ENCODE results near the gene MEX3B.
"Not testable (repeated sequence)": the region's sequence is repeated elsewhere in the genome, so short reads cannot be mapped to it uniquely, and the experiment has no call there.

Gene MEX3B

GRCh38 chr15:82005239-82005638, 40.6 kb downstream of the MEX3B start:
- Histone ChIP-seq H3K4me1 (ENCODE audit: insufficient read depth, poor library complexity, severe bottlenecking) (no peaks in the 10 kb centered on the region), H3K4me3 (ENCODE audit: severe bottlenecking) (no peak overlapping the region), H3K27ac (ENCODE audit: poor library complexity, severe bottlenecking) (no peak overlapping the region), H3K9me3 (ENCODE audit: severe bottlenecking) (no peaks in the 10 kb centered on the region), H3K36me3 (ENCODE audit: low read depth) (no peaks in the 10 kb centered on the region), H3K27me3 (ENCODE audit: insufficient read depth, poor library complexity, severe bottlenecking) (no peaks in the 10 kb centered on the region)
- TF ChIP-seq, protein P1, sequence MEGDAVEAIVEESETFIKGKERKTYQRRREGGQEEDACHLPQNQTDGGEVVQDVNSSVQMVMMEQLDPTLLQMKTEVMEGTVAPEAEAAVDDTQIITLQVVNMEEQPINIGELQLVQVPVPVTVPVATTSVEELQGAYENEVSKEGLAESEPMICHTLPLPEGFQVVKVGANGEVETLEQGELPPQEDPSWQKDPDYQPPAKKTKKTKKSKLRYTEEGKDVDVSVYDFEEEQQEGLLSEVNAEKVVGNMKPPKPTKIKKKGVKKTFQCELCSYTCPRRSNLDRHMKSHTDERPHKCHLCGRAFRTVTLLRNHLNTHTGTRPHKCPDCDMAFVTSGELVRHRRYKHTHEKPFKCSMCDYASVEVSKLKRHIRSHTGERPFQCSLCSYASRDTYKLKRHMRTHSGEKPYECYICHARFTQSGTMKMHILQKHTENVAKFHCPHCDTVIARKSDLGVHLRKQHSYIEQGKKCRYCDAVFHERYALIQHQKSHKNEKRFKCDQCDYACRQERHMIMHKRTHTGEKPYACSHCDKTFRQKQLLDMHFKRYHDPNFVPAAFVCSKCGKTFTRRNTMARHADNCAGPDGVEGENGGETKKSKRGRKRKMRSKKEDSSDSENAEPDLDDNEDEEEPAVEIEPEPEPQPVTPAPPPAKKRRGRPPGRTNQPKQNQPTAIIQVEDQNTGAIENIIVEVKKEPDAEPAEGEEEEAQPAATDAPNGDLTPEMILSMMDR (IDR thresholded peaks at IDR 0.05; ENCODE audit: poor library complexity, severe bottlenecking) = no peak
- no peak for DNase-seq (ENCODE audit: low spot score)
- peak; percentile 58; the same call in 2 of the 3 replicates for ATAC-seq (ENCODE audit: low read depth)

DNA sequence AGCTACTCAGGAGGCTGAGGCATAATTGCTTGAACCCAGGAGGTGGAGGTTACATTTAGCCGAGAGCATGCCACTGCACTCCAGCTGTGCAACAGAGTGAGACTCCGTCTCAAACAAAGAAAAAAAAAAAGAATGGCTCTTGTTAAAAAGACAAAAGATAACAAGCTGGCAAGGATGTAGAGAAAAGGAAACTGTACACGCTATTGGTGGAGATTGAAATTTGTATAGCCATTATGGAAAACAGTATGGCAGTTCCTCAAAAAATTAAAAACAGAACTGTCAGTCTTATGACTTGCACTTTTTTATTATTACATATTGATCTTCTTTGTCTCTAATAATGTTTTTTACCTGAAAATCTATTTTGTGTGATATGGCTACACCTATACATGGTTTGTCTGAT, 41.9 kb downstream of the MEX3B start:
- ATAC-seq (ENCODE audit: low read depth) = no peak
- no peaks in the 10 kb centered on the region for H3K36me3 ChIP-seq (ENCODE audit: low read depth)
- no peak for DNase-seq (ENCODE audit: low spot score)
- H3K27me3 ChIP-seq (ENCODE audit: insufficient read depth, poor library complexity, severe bottlenecking) = no peaks in the 10 kb centered on the region
- no peaks in the 10 kb centered on the region for H3K4me1 ChIP-seq (ENCODE audit: insufficient read depth, poor library complexity, severe bottlenecking)
- no peak overlapping the region for H3K27ac ChIP-seq (ENCODE audit: poor library complexity, severe bottlenecking)
- H3K4me3 ChIP-seq (ENCODE audit: severe bottlenecking) = no peak overlapping the region
- TF ChIP-seq, protein P1 (IDR thresholded peaks at IDR 0.05; ENCODE audit: poor library complexity, severe bottlenecking) = no peak
- H3K9me3 ChIP-seq (ENCODE audit: severe bottlenecking) = no peaks in the 10 kb centered on the region

- H3K4me3 ChIP-seq (ENCODE audit: severe bottlenecking) = peak overlapping the region; percentile 31
- ATAC-seq (ENCODE audit: low read depth) = peak; percentile 76
- H3K9me3 ChIP-seq (ENCODE audit: severe bottlenecking); H3K4me1 ChIP-seq (ENCODE audit: insufficient read depth, poor library complexity, severe bottlenecking); H3K36me3 ChIP-seq (ENCODE audit: low read depth); DNase-seq (ENCODE audit: low spot score); H3K27me3 ChIP-seq (ENCODE audit: insufficient read depth, poor library complexity, severe bottlenecking): not testable (repeated sequence)
- H3K27ac ChIP-seq (ENCODE audit: poor library complexity, severe bottlenecking) = peak overlapping the region; percentile 58
Observed at GRCh38 chr15:81995081-81995480, 50.7 kb downstream of the MEX3B start.

DNA sequence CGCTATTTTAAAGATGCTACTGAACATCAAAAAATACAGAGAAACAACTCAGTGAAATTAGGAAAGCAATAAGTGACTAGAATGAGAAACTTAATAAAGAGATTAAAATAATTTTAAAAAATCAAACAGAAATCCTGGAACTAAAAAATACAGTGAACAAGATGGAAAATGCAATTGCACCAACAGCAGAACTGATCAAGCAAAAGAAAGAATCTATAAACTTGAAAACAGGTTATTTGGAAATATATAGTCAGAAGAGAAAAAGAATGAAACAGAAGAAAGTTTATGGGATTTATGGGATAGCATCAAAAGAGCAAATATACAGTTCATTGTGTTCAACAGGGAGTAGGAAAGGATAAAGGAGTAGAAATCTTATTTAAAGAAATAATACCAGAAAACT, 53.3 kb downstream of the MEX3B start:
- H3K9me3 ChIP-seq (ENCODE audit: severe bottlenecking) = peaks cover 6% of the 10 kb centered on the region
- no peak overlapping the region for H3K27ac ChIP-seq (ENCODE audit: poor library complexity, severe bottlenecking)
- no peaks in the 10 kb centered on the region for H3K36me3 ChIP-seq (ENCODE audit: low read depth)
- DNase-seq (ENCODE audit: low spot score) = no peak
- no peak overlapping the region for H3K4me3 ChIP-seq (ENCODE audit: severe bottlenecking)
- H3K4me1 ChIP-seq (ENCODE audit: insufficient read depth, poor library complexity, severe bottlenecking) = peaks cover 10% of the 10 kb centered on the region
- no peaks in the 10 kb centered on the region for H3K27me3 ChIP-seq (ENCODE audit: insufficient read depth, poor library complexity, severe bottlenecking)
- no peak for ATAC-seq (ENCODE audit: low read depth)
- TF ChIP-seq, protein P1 (IDR thresholded peaks at IDR 0.05; ENCODE audit: poor library complexity, severe bottlenecking) = no peak

Data from RWPE2 (cell line).